GM12801 (cell line): ENCODE data around the gene NCAM2.

Experiments
- TF ChIP-seq, protein P1 (sequence below): IDR thresholded peaks from one replicate; pipeline ENCODE4 v1.5.1; 2011; ENCODE audit warnings: control low read depth; ENCODE audit not compliant: insufficient read length; ENCODE audit errors: extremely low read depth

The NCAM2 gene

GRCh38 chr21:21406921-21407320 lies 408.7 kb downstream of the NCAM2 start:
- TF ChIP-seq, protein P1, sequence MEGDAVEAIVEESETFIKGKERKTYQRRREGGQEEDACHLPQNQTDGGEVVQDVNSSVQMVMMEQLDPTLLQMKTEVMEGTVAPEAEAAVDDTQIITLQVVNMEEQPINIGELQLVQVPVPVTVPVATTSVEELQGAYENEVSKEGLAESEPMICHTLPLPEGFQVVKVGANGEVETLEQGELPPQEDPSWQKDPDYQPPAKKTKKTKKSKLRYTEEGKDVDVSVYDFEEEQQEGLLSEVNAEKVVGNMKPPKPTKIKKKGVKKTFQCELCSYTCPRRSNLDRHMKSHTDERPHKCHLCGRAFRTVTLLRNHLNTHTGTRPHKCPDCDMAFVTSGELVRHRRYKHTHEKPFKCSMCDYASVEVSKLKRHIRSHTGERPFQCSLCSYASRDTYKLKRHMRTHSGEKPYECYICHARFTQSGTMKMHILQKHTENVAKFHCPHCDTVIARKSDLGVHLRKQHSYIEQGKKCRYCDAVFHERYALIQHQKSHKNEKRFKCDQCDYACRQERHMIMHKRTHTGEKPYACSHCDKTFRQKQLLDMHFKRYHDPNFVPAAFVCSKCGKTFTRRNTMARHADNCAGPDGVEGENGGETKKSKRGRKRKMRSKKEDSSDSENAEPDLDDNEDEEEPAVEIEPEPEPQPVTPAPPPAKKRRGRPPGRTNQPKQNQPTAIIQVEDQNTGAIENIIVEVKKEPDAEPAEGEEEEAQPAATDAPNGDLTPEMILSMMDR, result no peak

GRCh38 chr21:21412096-21412495 lies 413.9 kb downstream of the NCAM2 start:
- TF ChIP-seq, protein P1, result no peak

DNA sequence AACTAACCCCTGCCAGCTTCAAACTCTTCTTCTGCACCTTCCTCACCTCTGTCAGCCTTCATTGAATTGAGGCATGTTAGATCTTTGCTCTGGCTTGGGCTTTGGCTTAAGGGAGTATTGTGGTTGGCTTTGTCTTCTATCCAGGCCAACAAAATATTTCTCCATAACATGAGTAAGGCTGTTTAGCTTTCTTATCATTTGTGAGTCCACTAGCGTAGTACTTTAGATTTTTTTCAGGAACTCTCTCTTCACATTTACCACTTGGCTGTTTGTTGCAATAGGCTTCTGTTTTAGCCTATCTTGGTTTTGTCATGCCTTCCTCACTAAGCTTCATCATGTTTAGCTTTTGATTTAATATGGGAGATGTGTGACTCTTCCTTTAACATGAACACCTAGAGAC lies 417.5 kb downstream of the NCAM2 start:
- TF ChIP-seq, protein P1, result no peak

- TF ChIP-seq, protein P1, result no peak
These were observed 436.7 kb downstream of the NCAM2 start for GRCh38 chr21:21434944-21435343.

DNA sequence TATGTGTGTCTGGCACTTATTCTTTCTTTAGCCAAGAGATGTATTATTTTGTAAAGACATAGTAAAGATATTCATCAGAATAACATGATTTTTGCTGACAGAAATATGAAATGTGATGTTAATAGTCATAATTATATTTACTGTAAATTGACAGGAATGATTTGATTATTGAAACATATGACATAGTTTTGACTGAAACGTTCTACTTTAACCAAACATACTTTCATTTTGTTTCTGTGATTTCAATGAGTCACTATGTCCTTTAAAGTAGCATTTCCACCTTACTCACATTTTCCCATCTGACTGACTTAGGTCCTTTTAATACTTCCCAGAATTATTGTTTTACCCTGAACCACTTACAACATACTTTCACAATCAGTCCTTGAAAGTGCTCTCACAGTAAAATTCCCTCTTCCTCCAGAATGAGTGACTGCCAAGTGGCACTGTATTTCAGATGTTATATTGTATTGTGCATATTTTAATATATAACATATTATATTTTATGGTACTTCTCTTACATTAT lies 437.9 kb downstream of the NCAM2 start:
- TF ChIP-seq, protein P1, result no peak

DNA sequence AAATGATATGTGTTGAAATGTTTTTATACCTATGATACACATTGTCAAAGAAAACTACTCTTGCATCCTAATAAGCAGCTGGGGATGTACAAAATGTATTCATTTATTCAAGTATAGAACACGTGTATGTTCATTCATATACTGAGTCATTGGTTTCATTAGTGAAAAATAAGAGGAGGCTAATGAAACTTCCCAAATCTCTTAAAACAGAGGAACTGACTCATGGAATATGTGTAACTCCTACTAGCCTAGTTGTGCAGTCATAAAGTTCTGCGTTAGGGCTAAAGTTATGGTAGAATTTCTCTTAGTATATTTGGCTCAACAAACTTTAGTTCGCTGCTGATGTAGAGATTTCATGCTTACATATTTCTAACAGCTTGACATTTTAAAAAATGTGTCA lies 441.6 kb downstream of the NCAM2 start:
- TF ChIP-seq, protein P1, result no peak

GRCh38 chr21:21457077-21457476 lies 458.9 kb downstream of the NCAM2 start:
- TF ChIP-seq, protein P1, result no peak

- TF ChIP-seq, protein P1, result no peak
These were observed 460.0 kb downstream of the NCAM2 start for GRCh38 chr21:21458124-21458631.
